DMS53 (cell line): ENCODE data around the gene GLYR1.
"Not testable (repeated sequence)": the region's sequence is repeated elsewhere in the genome, so short reads cannot be mapped to it uniquely, and the experiment has no call there.

ENCODE experiments used
- DNase-seq: peaks from one replicate; lab custom pipeline; 2025; lab: John Stamatoyannopoulos, UW

GLYR1 gene

DNA sequence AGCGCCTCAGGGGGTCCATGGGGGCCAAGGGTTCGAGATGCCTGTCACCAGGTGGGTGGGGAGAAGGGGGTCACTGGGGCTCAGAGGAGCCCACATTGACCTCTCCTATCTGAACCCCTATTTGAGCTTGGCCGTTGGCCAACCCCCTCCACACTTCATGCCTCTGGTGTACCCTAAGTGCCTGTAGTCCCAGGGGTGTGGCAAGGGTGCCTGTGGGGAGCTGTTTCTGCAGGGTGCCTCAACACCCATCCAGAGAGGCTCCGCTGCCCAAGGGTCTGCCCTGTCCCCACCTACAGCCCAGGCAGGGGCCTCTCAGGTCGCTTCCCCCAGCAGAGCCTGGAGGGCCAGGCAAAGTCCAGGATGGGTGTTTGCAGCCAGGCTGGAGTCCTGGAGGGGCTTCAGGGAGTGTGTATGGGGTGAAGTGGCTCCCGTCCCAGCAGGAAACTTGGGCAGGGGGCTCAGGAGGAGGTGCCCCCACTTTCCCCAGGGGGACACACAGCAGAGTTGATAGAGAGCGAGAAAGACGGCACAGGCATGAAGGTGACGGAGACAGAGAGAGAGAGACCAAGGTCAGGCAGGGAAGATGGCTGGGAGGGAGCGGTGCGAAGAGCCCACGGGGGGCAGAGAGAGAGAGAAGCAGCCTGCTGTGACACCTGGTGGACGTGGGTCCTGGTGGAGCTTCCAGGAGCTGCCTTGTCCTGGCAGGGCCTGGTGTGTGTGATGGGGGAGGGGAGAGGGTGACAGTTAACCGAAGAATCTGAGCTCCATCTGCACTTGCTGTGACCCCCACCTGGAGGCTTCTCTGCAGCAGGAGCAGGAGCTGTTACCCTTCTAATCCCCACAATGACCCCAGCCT, 59.2 kb downstream of the GLYR1 start, which contains the start of gene SEPTIN12:
Gene SEPTIN12 (minus strand): TSS at position 719 of the 856 bp plus-strand sequence. CDS start 700 bp downstream, at position 19.
- DNase-seq = peak; percentile 53

GRCh38 chr16:4787068-4787467, 60.0 kb downstream of the GLYR1 start:
- no peak for DNase-seq

GRCh38 chr16:4785758-4786433, 61.2 kb downstream of the GLYR1 start:
- no peak for DNase-seq

GRCh38 chr16:4784444-4784987, 62.6 kb downstream of the GLYR1 start:
- DNase-seq = not testable (repeated sequence)

GRCh38 chr16:4783951-4784336, 63.1 kb downstream of the GLYR1 start:
- no peak for DNase-seq

DNA sequence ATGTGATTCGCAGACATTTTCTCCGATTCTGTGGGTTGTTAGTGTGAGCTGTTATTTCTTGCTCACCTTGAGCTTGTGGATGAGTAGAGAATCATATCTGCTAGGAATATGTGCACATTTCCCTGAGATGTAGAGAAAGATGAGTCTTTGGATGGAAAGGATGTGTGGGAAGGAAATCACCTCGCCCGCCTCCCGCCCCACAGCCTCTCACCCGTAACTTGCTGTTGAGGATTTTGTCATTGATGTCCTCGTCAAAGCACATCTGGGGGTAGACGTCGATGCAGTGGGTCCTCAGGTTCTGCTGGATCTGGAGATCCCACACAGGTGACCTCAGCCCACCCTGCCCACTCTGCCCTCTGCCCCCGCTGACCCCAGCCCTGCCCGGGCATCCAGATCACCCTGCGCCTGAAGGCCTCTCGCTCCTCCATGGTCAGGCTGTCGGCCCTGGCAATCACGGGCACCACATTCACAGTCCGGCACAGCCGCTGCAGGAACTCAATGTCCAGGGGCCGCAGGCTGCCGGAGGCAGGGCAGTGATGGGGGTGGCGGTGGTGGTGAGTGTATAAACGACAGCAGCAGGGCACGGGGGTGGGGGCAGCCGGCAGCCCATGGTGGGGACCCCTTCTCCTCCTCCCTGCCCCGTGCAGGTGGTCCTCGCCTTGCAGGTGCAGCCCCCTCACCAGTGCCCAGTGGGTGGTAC, 63.7 kb downstream of the GLYR1 start:
- DNase-seq = no peak

DNA sequence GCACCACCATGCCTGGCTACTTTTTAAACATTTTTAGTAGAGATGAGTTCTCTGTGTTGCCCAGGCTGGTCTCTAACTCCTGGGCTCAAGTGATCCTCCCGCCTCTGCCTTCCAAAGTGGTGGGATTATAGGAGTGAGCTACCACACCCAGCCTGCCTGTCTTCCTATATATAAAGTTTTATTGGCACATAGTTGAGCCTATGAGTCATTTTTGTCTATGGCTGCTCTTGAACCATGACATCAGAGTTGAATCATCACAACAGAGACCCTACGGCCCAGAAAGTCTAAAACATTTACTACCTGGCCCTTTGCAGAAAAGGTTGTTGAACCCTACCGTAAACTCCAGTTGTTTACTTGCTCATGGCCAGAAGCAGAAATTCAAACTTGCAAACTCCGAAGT, 66.9 kb downstream of the GLYR1 start:
- no peak for DNase-seq

DNA sequence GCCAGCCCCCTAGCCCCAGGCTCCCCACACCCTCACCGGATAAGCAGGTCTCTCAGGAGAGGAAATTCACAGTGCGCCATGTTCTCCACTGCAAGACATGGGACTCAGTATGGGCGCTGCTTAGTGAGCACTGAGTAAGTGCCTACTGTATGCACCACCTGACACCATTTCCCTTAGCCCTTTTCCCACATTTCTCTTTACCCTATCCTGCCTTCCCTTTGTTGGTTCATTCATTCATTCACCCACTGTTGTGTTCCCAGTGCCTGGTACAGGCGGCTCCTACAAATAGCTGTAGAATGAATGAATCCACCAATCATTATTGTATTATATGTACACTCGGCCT, 69.1 kb downstream of the GLYR1 start:
- no peak for DNase-seq

- no peak for DNase-seq
Observed at GRCh38 chr16:4777339-4778049, 69.6 kb downstream of the GLYR1 start.

GRCh38 chr16:4776141-4776705, 70.9 kb downstream of the GLYR1 start:
- no peak for DNase-seq

- DNase-seq = no peak
Observed at GRCh38 chr16:4775005-4775404, 72.1 kb downstream of the GLYR1 start.

DNA sequence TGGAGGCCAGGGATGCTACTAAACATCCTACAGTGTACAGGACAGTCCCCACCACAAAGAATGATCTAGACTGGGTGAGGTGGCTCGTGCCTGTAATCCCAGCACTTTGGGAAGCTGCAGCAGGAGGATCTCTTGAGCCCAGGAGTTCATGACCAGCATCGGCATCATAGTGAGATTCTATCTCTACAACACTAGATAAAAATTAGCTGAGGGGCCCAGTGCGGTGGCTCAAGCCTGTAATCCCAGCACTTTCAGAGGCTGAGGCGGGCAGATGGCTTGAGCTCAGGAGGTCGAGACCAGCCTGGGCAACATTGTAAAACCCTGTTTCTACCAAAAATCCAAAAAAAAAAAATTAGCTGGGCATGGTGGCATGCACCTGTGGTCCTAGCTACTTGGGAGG, 74.7 kb downstream of the GLYR1 start:
- DNase-seq = no peak

DNA sequence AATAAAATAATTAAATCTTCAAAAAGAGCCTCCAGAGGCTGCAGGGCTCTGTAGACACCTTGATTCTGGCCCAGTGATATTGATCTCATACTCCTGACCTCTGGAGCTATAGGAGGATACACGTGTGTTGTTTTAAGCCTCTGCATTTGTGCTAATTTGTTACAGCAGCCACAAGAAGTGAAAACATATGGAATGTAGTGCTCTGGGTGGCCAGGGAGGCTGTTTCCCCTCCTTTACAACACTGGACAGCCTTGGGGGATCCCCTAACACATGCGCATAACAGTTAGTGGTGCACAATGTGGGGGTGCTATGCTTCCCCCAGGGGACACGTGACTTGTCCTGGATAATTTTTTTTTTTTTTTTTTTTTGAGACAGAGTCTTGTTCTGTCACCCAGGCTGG, 75.4 kb downstream of the GLYR1 start:
- DNase-seq = no peak

GRCh38 chr16:4769306-4769638, 77.8 kb downstream of the GLYR1 start:
- no peak for DNase-seq

GRCh38 chr16:4768549-4769305, 78.4 kb downstream of the GLYR1 start:
- DNase-seq = peak; percentile 96

GRCh38 chr16:4767872-4768548, 79.1 kb downstream of the GLYR1 start:
- DNase-seq = peak; percentile 54

DNA sequence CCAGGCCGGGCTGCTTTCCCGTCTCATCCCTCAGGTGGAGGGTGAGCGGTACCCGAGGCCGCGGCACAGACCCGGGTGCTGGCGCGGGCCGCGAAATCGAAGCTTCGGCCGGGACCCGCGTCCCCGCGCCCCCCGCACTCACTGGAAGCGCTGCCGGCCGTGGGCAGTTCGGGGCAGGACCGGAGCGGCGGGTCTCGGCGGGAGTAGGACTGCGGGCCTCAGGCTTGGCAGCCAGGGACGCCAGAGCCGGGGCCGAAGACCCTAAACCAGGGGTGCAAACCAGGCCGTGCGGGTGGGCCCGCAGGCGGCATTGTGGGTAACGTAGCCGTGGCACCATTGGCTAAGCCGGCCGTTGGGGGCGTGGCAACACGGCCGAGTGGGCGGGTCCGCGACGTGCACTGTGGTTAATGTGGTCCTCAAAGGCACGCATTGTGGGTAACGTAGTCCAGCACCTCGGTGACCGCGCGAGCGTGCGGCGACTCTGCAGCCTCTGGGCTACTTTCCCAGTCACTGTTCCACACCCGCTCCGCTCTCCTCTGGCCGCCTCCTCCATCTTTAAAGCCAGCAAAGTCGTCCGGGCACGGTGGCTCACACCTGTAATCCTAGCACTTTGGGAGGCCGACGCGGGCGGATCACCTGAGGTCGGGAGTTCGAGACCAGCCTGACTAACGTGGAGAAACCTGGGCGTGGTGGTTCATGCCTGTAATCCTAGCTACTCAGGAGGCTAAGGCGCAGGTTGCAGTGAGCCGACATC, 80.0 kb downstream of the GLYR1 start, which contains the start of gene ZNF500:
Gene ZNF500 (minus strand): TSS at position 288 of the 754 bp plus-strand sequence. CDS start 1,184 bp downstream, outside the sequence.
- peak; percentile 97 for DNase-seq

DNA sequence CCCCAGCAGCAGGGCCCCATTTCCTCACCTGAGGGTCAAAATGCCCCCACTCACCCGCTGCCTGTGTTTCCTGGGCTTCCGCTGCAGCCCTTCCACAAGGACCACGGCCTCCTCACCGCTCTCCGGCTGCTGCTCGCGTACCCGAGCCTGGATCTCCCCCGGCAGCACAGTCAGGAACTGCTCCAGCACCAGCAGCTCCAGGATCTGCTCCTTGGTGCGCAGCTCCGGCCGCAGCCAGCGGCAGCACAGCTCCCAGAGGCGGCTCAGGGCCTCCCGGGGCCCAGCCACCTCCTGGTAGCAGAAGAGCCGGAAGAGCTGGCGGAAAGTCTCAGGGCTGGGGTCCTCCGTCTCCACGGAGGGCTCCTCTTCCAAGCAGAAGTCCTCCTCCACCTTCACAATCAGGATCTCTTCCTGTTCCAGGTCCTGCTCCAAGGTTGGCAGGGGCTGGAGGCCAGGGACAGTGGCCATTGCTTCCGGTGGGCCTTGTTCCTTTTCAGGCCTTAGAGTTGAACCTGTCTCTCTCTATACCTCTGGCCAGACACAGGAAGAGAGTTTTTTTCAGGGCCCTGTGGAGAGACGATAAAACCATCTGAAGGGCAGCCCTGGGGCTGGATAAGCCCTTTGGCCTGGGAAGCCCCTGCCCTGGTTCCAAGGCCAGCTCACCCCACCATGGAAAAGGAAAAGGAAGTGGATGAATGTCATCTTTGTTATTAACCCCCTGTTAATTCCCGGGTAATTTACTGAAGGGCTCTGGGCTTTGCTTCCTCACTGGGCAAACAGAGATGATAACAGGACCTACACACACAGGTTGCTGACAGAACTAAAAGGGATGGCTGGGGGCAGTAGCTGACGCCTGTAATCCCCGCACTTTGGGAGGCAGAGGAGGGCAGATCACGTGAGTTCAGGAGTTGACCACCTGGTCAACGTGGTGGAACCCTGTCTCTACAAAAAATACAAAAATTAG, 81.3 kb downstream of the GLYR1 start:
- DNase-seq = no peak
